GM10847 (cell line): Measurements from ENCODE around the gene HYOU1.
A peak's percentile ranks its signal among the peaks of the same experiment; 100 is the strongest.

Experiments
- POLR2A ChIP-seq: IDR thresholded peaks from 2 replicates; pipeline ENCODE4 v1.6.1; 2011; ENCODE audit not compliant: insufficient read length; ENCODE audit errors: extremely low read depth

Gene HYOU1

DNA sequence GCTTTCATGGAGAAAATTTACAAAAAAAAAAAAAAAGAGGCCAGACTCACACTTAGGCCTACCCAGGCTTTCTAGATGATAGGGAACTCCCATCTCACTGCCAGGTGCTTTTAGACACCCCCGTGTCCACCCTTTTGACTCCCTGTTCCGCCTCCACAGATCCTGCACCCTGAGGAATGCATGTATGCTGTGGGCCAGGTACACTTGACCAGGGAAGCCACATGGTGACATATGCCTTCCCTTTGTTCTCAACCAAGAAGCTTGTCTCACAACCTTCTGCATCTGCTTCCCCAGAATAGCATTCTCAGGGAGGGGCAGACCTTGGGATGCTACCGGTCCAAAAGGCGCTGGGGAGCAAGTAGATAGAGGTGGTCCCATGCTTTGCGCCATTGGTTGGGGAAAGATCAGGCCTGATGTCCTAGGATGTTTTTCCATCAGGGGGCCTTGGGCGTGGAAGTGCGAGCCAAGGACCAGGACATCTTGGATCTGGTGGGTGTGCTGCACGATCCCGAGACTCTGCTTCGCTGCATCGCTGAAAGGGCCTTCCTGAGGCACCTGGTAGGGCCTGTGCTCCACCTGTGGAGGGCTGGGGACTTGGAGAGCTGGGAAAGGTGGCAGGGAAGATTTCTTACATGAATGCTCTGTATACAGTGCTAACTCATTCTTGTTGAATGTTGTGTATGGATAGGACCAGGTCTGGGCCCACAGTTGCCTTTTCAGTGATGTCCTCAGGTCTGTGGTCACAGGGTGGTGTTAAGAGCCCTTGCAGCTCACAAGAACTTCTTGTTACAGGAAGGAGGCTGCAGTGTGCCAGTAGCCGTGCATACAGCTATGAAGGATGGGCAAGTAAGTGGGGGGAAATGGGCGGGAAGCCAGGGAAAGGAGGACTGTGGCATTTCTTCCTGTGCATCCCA lies 35.2 kb upstream of the HYOU1 start:
- no peak for TF ChIP-seq POLR2A

DNA sequence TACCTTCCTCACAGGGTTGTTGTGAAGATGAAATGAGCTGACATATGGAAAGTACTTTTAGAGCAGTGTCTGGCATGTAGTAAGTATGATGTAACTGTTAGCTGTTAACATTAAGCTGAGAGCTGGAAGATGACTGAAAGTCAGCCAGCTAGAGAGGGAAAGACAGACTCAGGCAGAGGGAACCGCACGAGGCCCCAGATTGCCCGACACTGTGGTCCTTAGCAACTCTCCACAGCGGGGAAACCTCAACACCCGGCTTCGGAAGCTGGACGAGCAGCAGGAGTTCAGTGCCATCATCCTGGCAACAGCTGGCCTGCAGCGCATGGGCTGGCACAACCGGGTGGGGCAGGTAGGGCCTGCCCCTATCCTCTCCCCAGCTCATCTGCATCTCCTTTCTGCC lies 34.2 kb upstream of the HYOU1 start:
- no peak for TF ChIP-seq POLR2A

DNA sequence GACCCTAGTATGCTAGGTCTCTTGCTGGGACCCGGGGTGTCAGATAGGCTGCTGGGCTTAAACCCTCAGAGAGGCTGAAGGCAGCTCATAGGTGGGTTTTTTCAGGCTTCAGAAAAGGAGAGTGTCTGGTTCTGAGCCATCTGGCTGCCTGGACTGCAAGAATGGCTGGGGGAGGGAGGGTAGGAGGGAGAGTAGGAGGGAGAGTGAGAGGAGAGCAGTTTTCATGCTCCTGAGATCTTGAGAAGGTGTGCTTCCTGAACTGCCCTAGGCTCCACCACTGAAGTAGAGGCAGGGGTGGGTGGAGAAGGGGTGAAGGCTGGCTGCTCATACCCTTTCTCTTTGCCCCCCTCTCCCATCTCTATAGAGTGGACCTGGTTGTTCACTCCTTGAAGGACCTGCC lies 32.3 kb upstream of the HYOU1 start:
- no peak for TF ChIP-seq POLR2A

DNA sequence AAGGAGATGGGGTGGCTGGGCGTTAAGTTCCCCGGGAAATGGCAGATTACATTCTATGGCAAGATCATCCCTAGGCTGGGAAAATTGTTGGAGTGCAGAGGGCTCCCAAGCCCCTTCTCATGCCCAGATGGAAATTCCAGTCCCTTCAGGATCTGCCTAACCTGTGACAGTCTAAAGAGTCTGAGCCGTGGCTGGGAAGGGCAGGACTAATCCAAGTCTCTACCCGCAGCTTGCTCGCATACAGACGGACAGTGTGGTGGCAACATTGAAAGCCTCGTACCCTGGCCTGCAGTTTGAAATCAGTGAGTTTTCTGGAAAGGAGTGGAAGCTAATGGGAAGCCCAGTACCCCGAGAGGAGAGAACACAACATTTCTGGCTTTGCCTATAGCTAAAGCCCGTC lies 31.4 kb upstream of the HYOU1 start:
- TF ChIP-seq POLR2A: no peak

DNA sequence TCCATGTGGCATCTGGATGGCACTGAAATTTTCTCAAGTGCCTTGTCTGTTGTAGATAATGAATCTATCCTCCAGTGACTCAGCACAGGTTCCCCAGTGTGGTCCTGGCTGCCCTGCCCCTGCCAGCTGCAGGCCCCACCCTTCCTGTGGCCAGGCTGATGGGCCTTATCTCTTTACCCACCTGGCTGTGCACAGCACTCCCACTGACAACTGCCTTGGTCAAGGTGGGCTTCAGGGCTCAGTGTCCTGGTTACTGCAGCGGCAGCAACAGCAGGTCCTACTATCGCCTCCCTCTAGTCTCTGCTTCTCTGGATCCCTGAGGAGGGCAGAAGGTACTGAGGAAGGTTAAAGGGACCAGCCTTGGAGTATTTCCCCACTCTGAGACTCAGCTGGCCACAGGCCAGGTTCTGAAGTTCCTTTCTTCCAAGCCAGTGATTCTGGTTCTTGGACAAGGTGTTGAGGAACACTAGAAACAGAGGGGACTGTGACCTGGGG lies 30.8 kb upstream of the HYOU1 start:
- no peak for TF ChIP-seq POLR2A

DNA sequence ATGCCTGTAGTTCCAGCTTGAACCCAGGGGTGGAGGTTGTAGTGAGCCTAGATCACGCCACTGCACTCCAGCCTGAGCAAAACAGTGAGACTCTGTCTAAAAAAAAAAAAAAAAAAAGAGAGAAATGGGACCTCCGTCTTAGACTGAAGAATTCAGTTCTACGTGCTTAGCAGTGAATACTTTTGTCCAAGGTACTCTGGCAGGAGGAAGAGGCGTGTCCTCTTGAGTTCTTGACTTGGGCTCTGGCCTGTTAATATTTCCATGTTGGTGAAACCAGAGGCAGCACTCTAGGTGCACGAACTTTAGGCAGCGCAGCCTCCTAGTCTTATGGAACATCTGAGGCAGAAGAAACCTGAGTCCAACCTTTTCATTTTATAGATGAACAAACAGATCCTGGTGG lies 30.1 kb upstream of the HYOU1 start:
- no peak for TF ChIP-seq POLR2A

DNA sequence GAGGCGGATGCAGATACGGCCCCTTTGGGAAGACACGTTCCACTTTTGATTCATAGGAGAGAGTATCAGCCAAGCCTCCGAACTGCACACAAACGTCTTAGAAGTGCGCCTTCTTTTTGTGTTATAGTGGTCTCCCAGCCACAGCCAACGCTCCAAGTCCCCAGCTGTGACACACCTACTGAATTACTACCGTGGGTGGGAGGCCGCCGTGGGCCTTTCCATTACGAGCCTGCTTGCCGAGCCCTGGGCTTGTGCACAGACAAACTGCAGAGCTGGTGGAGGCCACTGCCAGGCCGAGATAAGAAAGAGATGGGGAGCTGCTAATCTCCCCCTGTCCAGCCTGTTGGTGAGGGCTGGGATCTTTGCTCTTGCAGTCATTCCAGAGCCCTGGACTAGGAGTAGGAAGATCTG lies 28.4 kb upstream of the HYOU1 start:
- no peak for TF ChIP-seq POLR2A

- TF ChIP-seq POLR2A: peak; percentile 51
These were observed 27.8 kb upstream of the HYOU1 start, which contains the start of gene HMBS for GRCh38 chr11:119084663-119085436. HMBS (plus strand) TSS chr11:119084881; CDS start chr11:119085034, 153 bp downstream.

GRCh38 chr11:119081682-119082260 lies 24.8 kb upstream of the HYOU1 start:
- TF ChIP-seq POLR2A: no peak

- TF ChIP-seq POLR2A: no peak
These were observed 21.8 kb upstream of the HYOU1 start for GRCh38 chr11:119078675-119079420.

DNA sequence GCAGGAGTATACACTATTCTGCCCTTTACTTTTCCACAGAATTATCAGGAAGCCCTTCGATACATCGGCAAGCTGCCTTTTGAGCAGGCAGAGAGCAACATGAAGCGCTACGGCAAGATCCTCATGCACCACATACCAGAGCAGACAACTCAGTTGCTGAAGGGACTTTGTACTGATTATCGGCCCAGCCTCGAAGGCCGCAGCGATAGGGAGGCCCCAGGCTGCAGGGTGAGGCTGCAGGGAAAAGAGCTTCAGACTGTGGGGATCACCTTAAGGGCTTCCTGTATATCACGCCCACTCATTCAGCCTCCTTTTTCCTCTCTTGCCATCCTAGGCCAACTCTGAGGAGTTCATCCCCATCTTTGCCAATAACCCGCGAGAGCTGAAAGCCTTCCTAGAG lies 20.8 kb upstream of the HYOU1 start:
- TF ChIP-seq POLR2A: no peak

DNA sequence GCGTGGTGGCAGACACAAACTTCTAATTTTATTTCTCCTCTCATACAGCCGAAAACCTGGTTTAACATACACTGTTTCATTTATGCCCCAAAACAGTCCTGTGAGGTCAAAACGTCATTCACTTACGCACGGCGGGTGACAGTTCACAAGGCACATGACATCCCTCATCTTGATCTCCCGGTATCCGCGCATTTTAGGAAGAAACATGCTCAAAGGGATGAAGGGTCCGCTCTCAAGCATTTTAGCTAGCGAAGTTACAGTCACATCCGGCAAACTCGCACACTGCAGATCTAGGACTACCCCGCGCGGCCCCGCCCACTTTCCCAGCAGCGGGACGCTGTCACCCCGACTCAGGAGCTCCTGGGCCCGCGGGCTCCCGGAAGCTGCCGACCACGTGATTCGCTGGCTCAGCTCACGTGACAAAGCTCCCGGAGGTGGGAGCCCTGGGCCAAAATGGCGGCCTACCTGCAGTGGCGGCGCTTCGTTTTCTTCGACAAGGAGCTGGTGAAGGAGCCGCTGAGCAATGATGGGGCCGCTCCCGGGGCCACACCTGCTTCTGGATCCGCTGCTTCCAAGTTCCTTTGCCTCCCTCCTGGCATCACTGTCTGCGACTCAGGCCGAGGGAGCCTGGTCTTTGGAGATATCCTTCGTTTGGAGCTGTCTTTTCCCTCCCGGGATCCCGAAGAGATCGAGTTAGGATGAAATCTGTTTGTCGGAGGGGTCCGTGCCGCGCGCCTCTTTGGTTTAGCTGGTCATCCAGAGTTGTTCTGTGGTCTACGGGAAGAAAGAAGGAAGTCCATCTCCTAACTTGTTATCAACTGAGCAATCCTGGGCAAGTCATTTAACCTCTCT lies 10.6 kb upstream of the HYOU1 start, which contains the start of gene VPS11:
VPS11 (plus strand) TSS at position 448 of the 852 bp plus-strand sequence; CDS start at position 454, 6 bp downstream.
- peak; percentile 82 for TF ChIP-seq POLR2A

DNA sequence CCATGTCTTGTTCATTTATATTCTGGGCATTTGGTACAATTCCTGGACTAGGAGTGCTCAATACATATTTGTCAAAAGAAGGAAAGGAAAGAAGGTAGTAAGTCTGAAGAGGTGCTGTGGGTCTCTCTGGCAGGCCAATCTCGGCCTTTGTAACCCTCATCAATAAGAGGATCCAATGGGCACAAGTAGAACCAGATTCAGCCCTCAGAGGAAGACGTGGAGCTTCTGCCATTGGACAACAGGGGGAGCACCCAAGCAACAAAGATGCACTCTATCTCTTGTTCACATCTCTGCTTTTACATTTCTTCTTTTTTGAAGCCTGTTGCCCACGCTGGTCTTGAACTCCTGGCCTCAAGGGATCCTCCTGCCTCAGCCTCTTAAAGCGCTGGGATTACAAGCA lies 8.4 kb upstream of the HYOU1 start:
- TF ChIP-seq POLR2A: no peak

DNA sequence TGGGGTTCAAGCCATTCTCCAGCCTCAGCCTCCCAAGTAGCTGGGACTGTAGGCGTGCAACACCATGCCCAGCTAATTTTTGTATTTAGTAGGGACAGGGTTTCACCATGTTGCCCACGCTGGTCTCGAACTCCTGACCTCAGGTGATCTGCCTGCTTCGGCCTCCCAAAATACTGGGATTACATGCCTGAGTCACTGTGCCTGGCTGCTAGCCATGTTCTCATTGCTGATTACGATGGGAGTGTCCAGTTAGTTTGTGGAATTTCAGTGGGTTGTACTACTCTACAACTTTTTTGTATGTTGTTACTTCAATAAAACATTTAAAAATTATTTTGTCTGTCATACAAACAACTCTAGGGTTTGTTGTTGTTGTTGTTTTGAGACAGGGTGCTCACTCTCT lies 5.8 kb upstream of the HYOU1 start:
- TF ChIP-seq POLR2A: no peak

DNA sequence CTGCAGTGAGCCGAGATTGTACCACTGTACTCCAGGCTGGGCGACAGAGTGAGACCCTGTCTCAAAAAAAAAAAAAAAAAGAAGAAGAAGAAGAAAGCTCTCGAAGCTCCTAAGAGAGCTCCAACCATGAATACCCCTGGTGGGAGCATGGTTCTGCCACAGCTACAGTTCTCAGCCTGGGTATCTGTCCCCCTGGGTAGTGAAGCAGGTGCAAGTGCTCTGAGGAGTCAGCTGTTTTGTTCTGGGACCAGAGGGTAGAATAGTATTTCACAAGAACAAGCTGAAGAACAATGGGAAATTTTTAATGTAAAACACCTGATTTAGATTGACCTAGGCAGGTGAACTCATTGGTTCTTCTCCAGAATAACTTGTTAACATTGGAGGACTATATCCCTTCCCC lies 4.3 kb upstream of the HYOU1 start:
- TF ChIP-seq POLR2A: no peak
